HG03469 (cell line): ENCODE data around the gene ANKLE1.

Experiments
- ATAC-seq: cut with Tn5 transposase; IDR thresholded peaks from one replicate; pipeline ENCODE4 v1.9.1; 2021; ENCODE audit warnings: mild to moderate bottlenecking, moderate library complexity, moderate number of reproducible peaks; ENCODE audit not compliant: unreplicated experiment

Gene ANKLE1

DNA sequence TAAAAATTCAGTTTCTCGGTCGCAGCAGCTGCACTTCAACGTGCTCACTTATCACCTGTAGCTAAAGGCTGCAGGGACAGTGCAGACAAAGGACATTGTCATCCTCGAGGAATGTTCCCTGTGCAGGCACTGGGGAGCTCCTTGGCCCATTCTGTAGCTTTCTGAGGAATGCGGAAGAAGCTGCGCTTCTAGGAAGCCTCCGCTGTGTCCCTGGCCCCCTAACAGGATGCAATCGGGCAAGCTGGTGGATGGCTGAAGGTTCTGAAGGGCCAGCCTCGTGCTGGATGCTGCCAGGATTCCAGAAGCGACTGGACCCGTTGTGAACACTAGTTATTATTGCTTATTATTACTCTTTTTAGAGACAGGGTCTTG lies 44.9 kb downstream of the ANKLE1 start:
- ATAC-seq: no peak

DNA sequence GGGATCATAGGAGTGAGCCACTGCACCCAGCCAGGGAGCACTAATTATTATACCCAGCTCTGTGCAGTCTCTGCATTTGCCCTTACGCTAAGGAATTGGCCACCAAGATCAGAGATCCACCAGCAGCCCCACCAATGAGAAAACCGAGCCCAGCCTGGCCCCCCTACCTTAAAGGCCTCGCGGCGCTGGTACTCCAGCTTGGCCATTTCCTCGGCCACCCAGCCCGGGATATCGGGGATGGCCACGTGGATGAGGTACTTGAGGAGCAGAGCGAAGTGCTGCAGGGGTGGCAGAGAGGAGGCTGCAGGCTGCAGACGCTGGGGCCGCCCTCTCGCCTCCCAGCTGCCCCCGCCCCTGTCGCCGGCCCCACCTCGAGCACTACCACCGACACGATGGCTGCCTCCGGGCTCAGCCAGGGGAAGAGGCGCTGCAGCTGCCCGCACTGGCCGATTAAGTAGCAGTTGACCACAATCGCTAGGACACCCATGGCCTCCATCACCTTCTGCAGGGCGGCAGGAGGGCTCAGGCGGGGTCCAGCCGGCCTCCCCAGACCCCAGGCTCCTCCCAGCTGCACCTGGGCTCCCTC lies 45.5 kb downstream of the ANKLE1 start:
- ATAC-seq: no peak

DNA sequence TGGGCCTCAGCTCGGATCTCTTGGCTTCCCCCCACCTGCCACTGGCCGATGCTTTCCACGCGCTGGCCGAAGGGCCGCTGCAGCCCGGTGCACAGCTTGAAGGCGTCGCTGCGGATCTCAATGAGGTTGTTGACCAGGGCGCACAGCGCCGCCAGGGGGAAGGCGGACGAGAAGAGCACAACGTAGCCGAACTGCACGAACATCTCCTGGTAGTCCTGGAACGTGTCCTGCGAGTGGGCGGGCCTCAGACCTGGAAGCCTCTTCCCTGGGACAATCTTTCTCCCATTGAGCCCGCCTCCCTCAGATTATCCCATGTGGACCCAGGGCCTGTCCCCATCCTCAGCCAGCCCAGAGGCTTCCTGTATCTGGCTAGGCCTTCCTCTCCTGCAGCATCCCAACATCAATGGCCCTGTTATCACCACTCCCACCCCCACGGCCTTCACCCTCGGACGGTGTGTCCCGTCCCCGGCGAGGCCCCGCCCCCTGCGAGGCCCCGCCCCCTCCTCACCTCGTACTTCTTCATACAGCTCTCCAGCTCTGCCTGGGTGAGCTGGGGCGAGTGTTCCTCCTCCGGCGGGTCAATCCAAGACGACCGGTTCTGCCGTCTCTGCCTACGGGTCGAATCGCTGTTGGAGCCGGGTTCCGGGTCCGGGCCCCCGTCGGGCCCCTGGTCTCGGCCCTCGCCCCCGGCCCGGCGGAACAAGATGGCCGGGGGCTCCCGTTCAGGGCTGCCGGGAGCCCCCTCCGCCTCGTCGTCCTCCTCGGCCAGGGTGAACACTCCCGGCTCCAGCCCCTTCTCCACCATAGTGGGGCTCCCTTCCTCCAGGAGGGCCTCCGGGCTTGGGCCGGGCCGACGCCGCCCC lies 46.2 kb downstream of the ANKLE1 start:
- no peak for ATAC-seq

DNA sequence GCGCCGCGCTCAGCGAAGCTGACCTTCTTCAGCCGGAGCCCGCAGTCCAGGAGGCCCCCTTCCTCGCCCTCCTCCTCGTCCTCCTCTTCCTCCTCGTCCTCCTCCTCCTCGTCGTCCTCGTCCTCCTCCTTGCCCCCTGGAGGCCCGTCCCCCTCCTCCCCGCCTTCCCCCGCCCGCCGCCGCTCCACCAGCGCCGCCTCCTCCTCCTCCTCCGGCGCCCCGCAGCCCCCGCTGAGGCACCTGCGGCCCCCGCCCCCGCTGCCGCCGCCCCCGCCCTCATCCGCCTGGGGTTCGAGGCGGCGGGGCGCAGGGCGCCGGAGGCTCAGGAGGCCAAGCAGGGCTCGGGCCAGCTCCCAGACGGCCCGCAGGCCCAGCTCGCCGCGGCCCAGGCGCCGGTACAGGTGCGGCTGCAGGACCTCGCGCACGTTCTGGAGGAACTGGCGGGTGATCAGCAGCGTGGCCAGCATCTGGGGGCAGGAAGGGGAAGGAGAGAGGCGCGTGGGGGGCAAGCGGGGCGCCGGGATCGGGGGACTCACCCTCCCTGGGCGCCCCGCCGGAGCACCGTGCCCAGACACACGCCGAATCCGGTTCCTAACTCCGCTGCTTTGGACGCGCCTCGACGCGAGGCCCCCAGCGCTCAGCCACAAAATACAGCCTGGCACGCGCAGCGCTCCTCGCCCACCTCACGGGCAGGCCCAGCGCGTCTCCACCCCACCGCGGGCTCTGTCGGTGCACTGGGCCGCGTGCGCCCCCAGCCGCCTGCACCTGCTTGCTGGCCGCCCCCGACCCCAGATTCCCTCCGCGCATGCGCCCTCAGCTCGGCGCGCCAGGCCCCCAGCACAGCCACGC lies 47.0 kb downstream of the ANKLE1 start:
- no peak for ATAC-seq

DNA sequence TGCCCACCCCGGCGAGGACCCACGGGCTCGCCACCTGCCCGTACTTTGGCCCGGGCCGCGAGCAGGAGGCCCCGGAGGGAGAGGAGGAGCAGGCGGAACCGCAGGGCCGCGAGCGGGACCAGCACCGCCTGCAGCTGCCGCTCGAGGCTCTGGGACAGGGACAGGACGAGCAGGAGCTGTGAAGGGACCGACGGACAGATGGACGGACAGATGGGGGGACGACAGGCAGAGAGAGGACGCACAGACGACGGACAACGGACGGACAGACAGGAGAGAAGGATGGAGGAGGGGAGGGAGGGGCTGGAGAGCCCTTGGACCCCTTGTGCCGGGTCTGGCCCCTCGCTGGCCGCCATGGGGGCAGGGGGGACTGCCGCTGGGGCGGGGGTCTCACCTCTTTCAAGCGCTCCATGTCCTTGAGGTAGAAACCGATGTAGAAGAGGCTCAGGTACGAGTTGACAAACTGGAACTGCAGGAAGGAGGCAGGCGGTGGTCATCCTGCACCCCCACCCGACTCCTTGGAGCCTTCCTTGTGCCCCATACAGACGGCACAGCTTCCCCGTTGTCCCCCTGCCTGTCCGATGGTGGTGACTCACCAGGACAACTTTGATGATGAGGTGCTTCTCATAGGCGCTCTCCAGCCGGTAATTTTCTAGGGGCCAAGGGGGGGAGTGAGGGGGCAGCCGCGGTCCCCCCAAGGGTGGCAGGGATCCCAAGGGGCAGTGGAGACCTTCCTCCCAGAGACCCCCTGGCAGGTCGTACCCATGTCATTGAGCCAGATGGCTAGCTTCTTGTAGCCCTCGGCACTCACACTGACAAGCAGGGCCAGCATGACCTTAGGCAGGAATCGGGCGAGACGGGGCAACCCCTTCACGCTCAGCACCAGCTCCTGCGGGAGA lies 47.9 kb downstream of the ANKLE1 start:
- no peak for ATAC-seq

DNA sequence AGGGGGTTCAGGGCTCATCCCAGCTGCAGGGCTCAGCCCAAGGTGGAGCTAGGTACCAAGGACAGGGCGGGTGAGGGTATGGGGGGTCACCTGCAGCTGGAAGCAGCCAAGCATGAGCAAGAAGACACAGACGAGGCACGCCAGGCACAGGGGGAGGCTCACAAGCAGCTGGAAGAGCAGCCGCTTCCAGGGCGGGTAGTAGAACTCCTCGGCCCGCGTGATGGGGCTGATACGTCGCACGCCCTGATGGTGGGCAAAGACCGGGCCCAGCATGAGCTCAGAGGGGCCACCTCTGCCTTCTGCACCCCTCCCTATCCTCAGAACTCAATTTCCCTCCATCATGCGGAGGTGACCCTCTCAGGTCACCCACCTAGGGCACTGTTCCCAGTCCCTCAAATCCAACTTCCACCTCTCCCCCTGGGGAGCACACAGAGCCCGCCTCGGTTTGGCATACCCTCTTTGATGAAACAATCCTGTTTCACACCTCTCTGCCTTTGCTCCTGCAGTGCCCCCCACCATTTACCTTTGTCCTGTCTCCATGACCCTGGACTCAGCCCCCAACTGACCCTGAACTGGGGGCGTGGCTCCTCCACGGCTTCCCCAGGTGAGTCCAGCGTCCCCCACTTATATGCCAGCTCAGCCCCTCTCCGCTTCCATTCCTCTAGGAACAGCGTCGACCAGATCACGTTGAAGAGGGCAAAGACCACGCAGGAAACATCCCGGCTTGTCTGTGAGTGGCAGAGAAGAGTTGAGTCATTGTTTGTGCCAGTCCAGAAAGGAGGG lies 48.8 kb downstream of the ANKLE1 start:
- ATAC-seq: no peak

DNA sequence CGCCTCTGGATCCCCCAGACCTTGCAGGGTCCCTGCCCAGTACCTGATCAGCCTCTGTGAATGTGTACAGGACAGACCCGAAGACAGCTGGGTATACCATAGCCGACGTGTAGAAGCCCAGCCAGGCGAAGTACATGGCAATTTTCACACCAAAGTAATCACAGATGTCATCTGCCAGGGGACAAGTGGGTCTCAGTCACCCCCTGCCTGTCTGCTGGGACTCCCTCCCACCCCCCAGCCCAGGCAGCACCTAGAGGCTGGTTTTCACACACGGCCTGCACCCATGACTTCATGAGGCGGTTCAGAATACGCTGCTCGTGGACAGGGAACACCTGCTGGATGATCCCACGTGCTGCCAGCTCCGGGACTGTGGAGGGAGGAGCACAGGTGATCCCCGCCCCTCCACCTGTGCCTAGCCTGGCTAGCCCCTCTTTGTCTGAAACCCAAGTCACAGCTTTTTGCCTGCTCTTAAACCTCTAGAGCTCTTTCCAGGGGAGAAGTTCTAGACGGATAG lies 49.4 kb downstream of the ANKLE1 start:
- no peak for ATAC-seq

DNA sequence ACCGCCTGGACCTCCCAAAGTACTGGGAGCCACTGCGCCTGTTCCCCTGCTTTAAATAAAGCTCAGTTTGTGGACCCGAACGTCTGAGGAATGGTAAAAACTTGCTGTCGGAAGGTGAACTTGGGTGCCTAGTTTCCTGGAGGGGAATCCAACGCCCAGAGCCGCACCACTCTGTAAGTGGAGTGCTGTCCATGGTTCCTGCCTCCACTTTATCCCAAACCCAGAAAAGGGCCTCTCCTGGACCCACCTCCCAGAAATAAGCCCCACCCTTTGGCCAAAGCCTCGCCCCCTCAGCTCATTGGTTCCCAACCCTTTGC lies 50.6 kb downstream of the ANKLE1 start:
- ATAC-seq: no peak

DNA sequence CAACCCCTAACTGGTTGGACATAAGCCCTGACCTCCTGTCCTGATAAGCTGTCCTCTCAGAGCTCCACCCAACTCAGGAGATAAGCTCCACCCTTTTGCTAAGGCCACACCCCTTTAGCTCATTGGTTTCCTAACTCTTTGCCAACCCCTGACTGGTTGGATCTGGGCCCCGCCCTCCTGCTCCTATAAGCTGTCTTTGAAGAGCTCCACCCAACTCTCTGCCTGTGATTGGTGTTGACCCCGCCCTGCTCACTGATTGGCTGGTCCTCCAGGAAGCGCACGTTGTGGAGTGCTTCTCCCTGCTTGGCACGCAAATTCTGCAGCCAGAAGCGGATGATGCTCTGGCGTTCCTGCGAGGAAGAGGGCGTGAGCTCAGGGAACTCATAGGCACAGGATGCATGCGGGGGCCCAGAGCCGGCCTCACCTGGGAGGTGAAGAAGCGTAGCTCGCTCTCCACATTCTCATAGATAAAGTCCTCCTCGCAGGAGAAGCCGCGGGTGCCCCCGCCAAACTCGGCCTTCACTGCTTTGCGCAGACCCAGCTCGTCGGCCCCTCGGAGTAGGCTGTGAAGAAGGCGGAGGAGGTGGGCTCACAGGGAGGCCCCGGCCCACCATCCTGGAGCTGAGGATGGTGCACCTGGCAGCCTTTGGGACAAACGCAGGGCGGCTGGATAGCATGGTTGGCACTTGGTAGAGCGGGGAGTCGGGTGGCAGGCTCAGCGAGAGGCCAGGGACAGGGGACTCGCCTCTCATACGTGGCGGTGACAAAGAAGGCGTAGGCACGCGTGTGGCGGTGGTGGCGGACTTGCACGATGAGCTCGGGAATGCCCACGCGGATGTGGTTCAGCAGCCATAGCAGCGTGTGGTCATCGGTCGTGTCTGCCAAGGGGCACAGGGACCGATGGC lies 51.2 kb downstream of the ANKLE1 start:
- no peak for ATAC-seq

DNA sequence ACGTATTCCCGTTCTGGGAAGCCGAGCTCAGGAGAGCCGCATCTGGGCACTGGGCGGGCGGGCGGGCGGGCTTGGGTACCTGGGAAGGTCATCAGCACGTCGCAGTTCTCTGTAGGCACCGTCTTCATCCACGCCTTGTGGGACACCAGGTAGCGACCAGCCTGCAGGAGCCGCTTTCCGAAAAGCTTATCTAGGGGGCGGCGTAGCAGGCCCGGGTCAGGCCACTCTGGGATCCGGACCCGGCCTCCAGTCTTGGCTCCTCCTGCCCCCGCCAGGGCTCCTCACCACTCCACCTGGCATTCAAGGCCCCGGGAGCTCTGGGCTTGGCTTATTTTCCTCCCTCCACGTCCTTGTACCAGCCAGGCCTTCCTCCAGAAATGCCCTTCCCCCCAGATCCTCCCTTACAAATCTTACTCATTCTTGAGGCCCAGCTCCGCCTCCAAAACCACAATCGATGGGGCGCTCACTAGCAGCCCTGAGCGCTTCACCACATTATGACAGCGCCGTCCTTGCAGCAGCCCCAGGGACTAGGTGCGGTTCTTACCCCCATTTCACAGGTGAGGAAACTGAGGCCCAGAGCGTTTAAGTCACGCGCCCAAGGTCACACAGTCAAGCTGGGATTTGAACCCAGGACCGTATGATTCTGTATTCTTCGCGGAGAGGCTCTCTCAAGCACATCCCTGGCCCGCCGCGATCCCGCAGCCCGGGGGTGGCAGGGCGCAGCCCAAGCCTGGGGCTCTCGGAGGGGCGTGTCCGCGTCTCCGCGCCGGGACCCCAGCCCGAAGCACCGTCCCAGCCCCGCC lies 52.1 kb downstream of the ANKLE1 start:
- ATAC-seq: no peak

DNA sequence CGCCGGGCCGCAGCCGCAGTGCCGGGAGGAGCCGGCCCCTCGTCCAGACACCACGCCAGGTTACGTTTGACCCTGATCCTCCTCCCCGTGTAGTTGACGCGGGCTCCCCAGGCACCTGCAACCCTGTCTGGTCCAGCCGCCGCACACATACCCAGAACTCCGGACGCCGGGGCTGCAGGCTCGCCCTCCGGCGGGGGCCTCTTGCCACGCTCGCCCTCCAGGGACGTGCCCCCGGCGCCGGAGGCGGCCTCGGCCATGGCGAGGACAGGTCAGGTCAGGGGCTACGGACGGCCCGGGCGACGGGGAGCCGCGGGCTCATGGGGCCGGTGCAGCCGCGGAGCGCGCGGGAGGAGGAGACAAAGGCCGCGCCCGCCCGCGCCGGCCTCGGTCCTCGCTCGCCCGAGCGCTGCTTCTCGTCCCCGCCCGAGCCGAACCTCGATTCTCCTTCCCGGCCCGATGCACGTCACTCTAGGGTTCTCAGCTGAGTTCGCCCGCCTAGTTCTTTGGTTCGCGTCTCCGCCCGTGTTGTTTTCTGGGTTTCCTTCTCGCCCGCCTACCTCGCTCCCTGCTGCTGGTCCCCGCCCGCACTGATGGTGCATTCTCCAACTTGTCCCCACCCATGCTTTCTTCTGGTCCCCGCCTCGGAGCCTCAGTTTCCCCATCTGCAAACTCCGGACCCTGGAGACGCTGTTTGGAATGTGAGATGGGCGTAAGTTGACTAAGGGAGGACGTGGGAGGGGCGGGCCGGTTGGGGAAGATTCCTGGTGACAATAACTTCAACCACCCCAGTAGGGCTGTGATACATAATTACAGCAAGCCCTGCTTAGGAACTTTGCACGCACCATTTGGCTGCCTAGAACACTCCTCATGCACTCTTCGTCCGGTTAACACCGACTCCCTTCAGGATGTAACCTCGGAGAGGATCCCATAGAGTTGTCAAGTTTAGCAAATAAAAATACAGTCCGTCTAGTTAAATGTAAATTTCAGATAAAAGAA lies 53.0 kb downstream of the ANKLE1 start, which contains the start of gene ANO8:
ANO8 (minus strand) TSS at position 442 of the 996 bp plus-strand sequence; CDS start at position 257, 185 bp downstream.
- no peak for ATAC-seq

DNA sequence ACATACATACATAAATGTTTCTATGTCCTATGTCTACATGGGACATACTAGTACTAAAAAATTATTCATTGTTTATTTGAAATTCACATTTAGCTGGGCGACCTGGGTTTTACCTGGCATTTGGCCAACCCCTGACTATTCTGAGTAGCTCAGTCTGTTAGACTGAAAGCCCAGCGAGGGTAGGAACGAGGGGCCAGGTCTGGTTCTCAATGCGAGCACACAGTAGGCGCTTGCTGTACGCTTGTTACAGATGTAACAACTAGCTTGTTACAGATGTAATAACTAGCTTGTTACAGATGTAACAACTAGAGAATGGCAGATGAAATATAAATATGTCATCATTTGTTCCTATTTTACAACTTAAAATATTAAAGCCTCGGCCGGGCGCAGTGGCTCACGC lies 53.9 kb downstream of the ANKLE1 start:
- no peak for ATAC-seq
